ENCODE data around the gene ADCY10. TPM values are rescaled to one million over a fixed set of nuclear protein-coding genes. Genes with fewer than 3 reads are reported as not detected.

ADCY10 gene
- total RNA-seq, 1 donor from 2014 or later = 0.26 TPM

DNA sequence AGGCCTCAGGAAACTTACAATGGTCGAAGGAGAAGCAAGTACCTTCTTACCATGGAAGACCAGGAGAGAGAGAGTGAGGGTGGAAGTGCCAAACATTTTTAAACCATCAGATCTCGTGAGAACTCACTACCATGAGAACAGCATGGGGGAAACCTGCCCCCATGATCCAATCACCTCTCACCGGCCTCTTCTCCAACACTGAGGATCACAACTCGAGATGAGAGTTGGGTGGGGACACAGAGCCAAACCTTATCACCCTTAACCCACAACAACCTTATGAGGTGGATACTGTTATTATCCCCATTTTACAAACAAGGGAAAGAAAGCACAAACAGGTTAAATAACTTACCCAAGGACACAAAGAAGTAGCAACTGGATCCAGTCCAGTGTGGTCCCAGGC is 111.7 kb downstream of the ADCY10 start:
- no peak for DNase-seq (ENCODE audit: low read depth)
- Histone ChIP-seq H3K36me3 (ENCODE audit: control insufficient read depth, insufficient read depth, low read length) (no peaks in the 10 kb centered on the region), H3K27me3 (ENCODE audit: control insufficient read depth, insufficient read depth, low read length) (no peaks in the 10 kb centered on the region), H3K4me3 (ENCODE audit: low read depth, low read length) (no peak overlapping the region)
- FAIRE-seq = no peak
- TF ChIP-seq, protein P1, sequence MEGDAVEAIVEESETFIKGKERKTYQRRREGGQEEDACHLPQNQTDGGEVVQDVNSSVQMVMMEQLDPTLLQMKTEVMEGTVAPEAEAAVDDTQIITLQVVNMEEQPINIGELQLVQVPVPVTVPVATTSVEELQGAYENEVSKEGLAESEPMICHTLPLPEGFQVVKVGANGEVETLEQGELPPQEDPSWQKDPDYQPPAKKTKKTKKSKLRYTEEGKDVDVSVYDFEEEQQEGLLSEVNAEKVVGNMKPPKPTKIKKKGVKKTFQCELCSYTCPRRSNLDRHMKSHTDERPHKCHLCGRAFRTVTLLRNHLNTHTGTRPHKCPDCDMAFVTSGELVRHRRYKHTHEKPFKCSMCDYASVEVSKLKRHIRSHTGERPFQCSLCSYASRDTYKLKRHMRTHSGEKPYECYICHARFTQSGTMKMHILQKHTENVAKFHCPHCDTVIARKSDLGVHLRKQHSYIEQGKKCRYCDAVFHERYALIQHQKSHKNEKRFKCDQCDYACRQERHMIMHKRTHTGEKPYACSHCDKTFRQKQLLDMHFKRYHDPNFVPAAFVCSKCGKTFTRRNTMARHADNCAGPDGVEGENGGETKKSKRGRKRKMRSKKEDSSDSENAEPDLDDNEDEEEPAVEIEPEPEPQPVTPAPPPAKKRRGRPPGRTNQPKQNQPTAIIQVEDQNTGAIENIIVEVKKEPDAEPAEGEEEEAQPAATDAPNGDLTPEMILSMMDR (IDR thresholded peaks at IDR 0.05; ENCODE audit: insufficient read depth, low read length, severe bottlenecking) = no peak

DNA sequence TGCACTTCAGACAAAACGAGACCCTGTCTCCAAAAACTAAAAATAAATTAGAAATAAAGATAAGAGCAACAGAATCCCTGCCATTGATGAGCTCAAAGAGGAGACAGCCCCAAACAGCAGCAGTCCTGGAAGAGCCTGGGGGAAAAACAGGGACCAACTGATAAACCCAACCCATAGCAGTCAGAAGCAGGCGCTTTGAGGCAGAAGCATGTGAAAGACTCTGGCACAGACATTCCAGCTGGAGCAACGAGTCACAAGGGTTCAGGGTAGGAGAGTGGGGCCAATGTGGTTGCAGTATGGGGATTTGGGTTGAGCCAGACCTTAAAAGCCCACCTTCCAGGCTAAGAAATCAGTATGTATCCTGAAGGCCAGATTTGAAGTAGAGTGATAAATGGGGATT is 113.7 kb downstream of the ADCY10 start:
- no peak overlapping the region for H3K4me3 ChIP-seq (ENCODE audit: low read depth, low read length)
- TF ChIP-seq, protein P1 (IDR thresholded peaks at IDR 0.05; ENCODE audit: insufficient read depth, low read length, severe bottlenecking) = no peak
- no peaks in the 10 kb centered on the region for H3K36me3 ChIP-seq (ENCODE audit: control insufficient read depth, insufficient read depth, low read length)
- no peak for DNase-seq (ENCODE audit: low read depth)
- H3K27me3 ChIP-seq (ENCODE audit: control insufficient read depth, insufficient read depth, low read length) = no peaks in the 10 kb centered on the region
- no peak for FAIRE-seq

DNA sequence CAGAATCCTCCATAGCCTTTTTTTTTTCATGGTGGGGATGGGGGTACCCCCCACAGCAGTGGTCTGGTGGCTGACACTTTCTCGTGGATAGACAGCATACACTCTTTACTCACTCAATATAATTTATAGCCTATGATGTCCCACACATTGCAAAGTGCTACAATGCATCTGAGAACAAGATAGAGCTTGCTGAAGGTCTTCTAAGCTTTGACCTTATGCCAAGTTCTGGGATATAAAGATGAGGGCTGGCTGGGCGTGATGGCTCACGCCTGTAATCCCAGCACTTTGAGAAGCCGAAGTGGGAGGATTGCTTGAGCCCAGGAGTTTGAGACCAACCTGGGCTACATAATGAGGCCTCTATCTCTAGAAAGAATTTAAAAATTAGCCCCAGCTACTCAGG is 114.2 kb downstream of the ADCY10 start:
- DNase-seq (ENCODE audit: low read depth) = peak; percentile 84
- Histone ChIP-seq H3K27me3 (ENCODE audit: control insufficient read depth, insufficient read depth, low read length) (no peaks in the 10 kb centered on the region), H3K4me3 (ENCODE audit: low read depth, low read length) (no peak overlapping the region), H3K36me3 (ENCODE audit: control insufficient read depth, insufficient read depth, low read length) (no peaks in the 10 kb centered on the region)
- TF ChIP-seq, protein P1 (IDR thresholded peaks at IDR 0.05; ENCODE audit: insufficient read depth, low read length, severe bottlenecking) = no peak
- no peak for FAIRE-seq

DNA sequence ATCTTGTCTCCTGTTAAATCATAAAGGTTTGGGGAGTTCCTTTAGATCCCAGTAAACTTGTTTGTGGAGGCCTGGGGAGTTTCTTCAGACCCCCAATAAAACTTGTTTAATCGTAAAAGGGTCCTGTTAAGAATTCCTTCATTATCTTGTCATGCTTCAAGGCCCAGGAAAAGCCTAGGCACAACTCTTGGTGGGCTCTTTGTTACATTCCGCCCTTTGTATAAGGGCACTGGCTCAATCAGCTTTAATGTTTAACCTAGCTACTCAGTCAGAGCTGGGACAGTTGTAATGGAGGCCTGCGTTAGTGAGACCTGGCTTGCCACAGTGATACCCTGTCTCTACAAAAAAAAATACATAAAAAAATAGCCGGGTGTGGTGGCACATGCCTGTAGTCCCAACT is 115.0 kb downstream of the ADCY10 start:
- TF ChIP-seq, protein P1 (IDR thresholded peaks at IDR 0.05; ENCODE audit: insufficient read depth, low read length, severe bottlenecking) = no peak
- Histone ChIP-seq H3K27me3 (ENCODE audit: control insufficient read depth, insufficient read depth, low read length) (no peaks in the 10 kb centered on the region), H3K4me3 (ENCODE audit: low read depth, low read length) (no peak overlapping the region), H3K36me3 (ENCODE audit: control insufficient read depth, insufficient read depth, low read length) (no peaks in the 10 kb centered on the region)
- DNase-seq (ENCODE audit: low read depth) = no peak
- FAIRE-seq = no peak

DNA sequence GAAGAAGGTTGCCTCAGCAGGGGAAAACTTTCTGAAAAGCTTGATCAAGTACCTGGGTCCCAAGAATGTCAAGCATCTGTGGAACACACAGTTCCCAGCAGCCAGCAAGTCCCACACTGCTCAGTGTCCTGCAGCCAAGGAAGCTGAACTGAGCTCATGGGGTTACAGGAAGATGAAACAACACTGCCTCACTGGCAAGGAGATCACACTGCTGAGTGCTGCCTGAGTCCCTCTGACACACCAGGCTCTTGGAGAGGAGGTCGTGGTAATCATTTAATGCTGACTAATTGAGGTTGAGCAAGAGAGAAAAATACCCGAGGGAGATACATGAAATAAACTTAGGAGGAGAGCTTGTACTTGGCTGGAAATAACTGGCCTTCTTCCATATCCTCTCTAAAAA is 116.9 kb downstream of the ADCY10 start:
- no peak overlapping the region for H3K4me3 ChIP-seq (ENCODE audit: low read depth, low read length)
- peak; percentile 99 for DNase-seq (ENCODE audit: low read depth)
- TF ChIP-seq, protein P1 (IDR thresholded peaks at IDR 0.05; ENCODE audit: insufficient read depth, low read length, severe bottlenecking) = peak; percentile 18
- no peak for FAIRE-seq
- H3K27me3 ChIP-seq (ENCODE audit: control insufficient read depth, insufficient read depth, low read length) = no peaks in the 10 kb centered on the region
- no peaks in the 10 kb centered on the region for H3K36me3 ChIP-seq (ENCODE audit: control insufficient read depth, insufficient read depth, low read length)

All from bronchial epithelial cell (primary cell).